Activated CD8-positive, alpha-beta memory T cell treated with anti-CD3 and anti-CD28 coated beads, Interleukin-2, amount 50 U/mL, for 48 hours (primary cell): ENCODE measurements around the gene FPGS.

Experiments used
- DNase-seq: peaks from one replicate; pipeline ENCODE4 v3.0.0-alpha.2; 2020

Gene FPGS

DNA sequence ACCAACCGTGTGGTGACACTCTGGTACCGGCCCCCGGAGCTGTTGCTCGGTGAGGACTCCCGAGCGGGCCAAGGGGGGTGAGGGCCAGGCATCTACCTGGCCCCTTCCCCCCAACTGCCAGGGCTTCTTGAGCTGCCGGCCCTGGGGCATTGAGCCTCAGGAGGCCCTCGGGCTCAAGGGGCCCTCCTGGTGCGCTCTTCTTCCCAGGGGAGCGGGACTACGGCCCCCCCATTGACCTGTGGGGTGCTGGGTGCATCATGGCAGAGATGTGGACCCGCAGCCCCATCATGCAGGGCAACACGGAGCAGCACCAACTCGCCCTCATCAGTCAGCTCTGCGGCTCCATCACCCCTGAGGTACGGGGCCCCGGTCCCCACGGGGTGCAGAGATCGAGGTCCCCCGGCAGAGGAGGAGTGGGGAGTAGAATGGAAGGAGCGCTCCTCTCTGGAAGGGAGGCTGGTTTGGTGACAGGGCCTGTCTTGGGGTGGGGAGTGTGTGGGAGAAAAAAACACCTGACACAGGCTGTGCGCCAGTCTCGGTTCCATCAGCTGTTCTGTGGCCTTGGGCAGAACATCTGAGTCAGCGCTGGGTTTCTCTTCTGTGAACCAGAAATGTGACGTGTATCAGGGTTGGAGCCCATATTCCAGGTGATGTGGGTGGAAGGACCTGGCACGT lies 14.2 kb upstream of the FPGS start:
- peak; percentile 82 for DNase-seq

DNA sequence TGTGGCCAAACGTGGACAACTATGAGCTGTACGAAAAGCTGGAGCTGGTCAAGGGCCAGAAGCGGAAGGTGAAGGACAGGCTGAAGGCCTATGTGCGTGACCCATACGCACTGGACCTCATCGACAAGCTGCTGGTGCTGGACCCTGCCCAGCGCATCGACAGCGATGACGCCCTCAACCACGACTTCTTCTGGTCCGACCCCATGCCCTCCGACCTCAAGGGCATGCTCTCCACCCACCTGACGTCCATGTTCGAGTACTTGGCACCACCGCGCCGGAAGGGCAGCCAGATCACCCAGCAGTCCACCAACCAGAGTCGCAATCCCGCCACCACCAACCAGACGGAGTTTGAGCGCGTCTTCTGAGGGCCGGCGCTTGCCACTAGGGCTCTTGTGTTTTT lies 13.5 kb upstream of the FPGS start:
- DNase-seq = no peak

DNA sequence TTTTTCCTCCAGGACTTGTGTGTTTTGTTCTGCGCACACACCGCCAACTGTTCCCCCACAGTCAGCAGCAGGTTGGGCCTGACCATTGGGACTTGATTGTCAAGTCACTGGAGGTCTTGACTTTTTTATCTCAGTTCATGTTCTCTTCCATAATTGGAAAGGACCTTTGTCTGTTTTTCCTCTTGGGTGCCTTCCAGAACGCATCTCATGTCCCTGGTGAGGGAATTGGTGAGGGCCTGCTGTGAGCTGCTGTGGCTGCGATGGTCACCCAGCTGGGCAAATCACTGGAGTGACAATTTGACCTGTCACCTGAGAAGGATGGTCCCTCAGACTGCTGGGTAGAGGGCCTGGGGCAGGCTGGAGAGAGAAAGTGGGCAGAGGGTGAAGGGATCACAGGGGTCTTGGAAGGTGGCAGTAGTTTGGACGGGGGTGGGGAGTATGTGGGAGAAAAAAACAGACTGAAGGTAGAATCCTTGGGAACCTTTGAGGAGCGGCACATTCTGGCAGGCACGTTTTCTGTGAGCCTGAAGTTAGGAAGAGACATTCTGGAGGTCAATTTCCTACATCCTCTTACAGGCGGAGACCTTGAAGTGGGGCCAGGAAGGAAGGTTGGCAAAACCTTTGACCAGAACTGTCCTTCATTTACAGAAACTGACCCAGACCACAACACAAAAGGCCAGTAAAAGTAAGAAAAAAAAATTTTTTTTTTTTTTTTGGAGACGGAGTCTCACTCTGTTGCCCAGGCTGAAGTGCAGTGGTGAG lies 12.4 kb upstream of the FPGS start:
- no peak for DNase-seq

DNA sequence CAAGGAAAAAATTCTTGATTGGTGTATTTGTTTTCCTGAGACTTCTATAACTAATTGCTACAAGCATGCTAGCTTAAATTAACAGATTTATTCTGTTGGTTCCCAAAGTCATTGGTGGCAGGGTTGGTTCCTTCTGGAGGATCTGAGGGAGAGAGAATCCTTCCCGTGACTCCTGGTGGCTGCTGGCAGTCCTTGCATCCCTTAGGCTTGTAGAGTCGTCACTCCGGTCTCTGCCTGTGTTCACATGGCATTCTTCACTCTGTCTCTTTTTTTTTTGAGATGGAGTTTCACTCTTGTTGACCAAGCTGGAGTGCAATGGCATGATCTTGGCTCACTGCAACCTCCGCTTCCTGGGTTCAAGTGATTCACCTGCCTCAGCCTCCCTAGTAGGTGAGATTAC lies 11.6 kb upstream of the FPGS start:
- DNase-seq = no peak

DNA sequence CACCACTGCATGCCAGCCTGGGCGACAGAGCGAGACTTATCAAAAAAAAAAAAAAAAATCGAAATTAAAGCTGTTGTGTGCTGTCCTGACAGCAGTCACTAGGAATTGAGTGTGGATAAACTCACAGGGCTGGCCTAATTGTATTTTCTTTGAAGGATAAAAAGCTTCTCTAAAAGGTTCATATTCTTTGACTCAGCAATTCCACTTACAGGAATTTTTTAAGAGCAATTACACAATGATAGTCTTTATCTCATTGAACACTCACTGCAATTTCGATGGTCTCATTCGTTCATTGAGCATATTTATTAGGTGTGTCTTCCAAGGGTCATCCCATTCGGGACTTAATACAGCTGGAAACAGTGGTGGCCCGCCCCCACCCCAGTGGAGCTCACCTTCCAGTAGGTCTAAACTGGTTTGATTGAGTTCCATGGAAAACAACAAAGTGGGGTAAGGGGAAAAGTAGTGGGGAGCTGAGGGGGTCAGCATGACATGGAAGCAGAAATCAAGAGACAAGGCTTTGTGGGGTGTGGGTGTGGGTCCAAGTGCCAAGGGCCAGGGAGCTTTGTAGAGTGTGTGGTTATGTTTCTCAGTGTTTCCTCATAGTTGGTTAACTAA lies 10.2 kb upstream of the FPGS start:
- no peak for DNase-seq

DNA sequence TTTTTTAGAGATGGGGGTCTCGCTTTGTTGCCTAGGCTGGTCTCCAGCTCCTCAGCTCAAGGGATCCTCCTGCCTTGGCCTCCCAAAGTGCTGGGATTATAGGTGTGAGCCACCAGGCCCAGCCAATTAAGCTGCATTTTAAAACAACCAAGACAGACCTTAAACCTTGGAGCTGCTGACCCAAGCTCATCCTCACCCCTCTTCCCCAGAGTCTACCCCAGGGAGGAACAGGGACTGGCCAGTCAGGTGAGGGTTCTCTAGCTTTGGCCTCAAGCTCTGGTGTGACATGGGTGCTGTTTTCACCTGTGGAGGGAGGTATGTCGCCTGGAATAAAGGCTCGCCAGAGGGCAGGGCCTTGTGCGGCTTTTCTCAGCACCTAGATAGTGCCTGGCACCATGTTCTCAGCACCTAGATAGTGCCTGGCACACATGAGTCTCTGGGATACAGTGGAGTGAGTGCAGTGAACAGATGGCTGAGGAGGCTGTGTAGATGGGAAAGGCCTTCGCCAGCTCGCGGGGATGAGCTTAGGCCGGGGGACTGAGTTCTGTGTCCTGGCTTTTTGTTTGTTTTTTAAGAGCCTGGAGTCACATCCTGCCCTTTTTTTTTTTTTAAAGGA lies 9.5 kb upstream of the FPGS start:
- no peak for DNase-seq

DNA sequence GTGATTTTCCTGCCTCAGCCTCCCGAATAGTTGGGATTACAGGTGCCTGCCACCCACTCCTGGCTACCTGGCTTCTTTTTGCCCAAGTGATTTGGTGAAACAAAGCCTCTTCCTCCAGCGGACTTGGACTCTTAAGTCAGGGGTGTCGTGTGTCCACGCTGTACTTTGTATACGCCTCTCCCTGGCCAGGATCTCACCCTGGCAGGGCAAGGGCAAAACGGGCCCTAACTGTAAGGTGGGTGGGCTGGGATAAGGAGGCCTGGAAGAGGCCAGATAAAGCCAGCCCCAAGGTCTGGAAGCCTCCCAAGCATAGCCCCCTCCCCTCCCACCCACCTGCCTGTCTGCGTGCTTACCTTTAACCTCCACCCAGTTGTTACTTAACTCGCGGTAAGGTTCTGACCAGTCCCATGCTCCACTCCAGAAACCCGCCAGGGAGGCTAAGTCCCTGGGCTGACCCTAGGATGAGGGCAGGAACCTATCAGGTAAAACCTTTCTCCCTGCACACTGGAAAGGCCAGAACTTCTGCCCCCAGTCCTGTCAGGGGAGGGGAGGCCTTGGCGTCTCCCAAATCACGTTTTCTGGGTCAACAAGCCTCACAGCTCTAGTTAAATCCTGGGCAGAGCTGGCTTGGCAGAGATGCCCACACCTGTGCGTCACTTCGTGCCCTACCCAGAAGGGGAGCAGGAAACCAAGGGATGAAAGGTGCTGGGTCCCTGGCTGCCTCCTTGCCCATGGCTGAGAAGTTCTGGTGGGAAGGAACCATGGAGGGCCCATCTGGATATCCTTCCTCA lies 8.5 kb upstream of the FPGS start:
- DNase-seq = no peak

DNA sequence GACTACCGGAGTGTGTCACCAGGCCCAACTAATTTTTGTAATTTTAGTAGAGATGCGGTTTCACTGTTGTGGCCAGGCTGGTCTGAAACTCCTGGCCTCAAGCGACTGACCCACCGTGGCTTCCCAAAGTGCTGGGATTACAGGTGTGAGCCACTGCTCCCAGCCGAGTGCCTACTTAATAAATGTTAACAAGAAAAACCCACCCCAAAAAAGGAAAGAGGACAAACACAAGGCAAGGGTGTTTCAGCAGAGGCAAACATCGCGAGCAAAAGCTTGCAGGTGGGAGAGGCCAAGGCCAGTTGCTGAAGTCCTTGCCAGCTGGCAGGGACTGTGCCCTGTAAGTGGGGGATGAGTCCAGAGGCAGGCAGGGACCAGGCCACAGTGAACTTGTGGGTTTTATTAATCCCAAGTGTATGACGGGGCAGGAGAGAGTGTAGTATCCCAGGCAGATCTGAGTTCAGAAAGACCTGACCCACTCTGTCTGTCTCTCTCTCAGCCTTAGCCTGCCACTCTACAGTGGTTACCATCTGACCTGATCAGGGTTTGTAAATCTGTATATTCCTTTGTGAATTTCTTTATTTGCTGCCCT lies 6.4 kb upstream of the FPGS start:
- DNase-seq = peak; percentile 60

DNA sequence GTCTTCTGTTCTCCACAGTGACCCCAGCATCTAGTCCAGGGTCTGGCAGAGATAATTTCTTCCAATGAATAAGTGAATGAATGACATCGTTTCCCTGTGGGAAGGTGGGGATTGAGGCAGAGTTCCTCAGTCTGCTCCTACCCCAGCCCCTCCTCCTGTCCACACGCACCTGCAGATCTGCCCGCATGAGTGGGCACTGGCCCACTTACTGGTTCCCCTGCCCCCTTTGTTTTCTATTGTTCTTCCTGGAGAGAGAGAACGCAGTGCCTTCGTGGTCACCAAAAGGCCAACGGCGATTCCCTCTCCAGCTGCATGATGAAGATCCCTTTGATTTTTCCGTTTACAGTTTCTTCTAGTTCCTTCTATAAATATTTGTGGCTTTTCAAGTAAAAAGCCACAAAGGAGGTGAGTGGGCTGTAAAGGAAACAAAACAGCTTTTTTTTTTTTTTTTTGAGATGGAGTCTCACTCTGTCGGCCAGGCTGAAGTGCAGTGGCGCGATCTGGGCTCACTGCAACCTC lies 5.8 kb upstream of the FPGS start:
- no peak for DNase-seq

DNA sequence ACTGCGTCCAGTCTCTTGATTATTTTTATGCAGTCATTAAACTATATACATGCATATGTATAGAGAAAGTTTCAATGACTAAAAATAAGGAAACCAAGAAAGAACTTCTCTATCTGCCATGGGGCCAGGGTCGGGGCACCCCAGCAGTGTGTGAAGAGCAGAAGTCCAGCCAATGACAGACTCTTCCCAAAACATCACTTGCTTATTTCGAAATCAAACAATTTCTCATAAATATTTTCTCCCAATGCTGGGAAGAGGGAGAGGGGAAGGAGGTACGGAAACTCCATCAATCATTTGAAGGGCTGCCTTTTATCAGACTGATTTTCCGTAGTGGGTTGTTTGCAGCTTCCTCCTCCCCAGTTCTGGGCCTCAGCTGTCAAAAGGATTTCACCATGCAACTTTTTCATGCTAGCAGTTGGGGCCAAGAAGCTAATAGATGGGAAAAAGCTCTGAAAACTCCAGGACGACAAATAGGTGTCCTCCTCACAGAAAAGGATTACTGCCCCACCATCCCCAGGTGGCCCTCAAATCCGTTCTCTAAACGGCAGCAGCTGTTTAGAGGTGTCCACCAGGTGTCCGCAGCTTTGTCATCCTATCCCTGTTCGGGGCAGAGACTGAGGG lies 617 bp upstream of the FPGS start:
- no peak for DNase-seq

DNA sequence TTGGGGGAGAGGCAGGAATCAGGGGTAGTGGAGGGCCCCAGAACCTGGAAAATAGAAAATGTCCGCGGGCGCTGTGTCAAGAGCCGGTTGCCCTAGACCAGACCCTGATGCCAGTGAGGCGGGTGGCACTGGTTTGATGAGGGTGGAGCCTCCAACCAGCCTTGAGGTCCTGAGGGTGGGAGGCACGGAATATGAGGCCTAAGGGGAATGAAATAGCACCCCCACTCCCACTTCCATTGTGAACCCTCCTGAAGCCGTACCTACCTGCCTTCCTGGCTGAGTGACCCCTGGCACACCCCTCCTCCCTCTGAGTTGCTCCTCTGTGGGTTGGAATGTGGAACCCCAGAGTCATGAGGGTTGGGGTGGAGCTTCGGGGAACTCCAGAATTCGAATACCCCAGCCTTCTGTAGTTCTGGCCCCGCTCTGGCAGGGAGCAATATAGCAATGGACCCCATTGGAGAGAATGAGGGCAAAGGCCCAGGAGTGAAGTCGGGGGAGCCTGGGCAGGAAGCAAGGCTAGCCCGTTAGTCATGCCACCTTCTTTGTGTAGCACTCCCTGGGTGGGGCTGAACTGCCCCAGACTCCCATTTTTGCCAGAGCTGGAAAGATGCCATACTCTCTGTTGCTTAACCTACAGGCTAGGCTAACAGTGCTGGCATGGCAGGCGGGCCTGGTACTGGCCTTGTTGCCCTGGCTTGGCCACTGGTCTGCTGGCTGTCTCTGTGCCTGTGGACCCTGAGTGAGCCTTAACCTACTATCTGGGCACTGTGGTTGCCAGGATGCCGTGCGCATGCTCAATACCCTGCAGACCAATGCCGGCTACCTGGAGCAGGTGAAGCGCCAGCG lies 1.0 kb downstream of the FPGS start:
- no peak for DNase-seq

DNA sequence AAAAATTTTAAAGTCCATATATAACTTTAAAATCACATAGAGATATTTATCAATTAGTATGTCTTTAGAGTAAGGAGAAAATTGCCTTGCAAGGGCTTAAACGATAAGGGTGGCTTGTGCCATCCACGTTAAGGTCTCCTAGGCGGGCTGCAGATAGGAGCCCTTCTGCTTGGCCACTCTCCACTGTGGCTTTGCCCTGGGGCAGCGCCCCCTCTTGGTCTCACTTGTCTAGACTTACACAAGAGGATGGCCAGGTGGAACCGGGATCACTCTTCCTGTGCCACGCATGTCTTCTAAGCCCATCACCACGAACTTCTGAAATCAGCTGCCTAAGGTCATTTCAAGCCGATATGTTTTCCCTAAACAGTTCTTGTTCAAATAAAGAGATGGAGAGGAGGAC lies 2.9 kb downstream of the FPGS start:
- DNase-seq = peak; percentile 73

DNA sequence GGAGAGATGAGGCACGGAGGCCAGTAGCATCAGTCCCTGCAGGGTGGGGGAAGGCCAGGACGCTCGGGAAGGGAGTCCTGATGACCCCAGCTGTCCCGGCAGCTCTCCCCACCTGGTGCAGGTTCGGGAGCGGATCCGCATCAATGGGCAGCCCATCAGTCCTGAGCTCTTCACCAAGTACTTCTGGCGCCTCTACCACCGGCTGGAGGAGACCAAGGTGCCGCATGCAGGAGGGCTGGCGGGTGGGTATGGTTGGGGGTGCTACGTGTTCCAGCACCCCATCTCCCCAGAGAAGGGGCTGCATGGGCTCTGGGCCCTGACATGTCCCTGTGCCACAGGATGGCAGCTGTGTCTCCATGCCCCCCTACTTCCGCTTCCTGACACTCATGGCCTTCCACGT lies 4.2 kb downstream of the FPGS start:
- DNase-seq = no peak

DNA sequence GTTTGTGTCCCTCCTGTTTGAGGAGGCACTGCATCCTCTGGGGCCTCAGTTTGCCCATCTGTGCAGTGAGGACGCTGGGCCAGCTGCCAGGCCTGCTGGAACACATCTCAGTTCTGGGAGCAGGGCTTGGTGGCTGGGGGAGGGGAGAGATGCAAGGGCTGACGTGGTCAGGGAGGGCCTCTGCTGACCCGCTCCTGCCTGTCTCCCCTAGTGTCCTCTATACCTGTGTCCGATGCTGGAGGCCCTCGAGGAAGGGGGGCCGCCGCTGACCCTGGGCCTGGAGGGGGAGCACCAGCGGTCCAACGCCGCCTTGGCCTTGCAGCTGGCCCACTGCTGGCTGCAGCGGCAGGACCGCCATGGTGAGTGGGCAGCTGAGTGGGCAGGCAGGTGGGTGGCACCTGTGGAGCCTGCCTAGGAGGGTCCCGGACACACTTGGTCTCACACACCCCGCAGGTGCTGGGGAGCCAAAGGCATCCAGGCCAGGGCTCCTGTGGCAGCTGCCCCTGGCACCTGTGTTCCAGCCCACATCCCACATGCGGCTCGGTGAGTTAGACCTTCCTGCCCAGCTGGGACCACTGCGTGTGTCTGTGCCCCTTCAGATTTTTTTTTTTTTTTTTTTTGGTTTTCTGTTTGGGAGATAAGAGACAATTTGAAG lies 5.8 kb downstream of the FPGS start:
- no peak for DNase-seq

DNA sequence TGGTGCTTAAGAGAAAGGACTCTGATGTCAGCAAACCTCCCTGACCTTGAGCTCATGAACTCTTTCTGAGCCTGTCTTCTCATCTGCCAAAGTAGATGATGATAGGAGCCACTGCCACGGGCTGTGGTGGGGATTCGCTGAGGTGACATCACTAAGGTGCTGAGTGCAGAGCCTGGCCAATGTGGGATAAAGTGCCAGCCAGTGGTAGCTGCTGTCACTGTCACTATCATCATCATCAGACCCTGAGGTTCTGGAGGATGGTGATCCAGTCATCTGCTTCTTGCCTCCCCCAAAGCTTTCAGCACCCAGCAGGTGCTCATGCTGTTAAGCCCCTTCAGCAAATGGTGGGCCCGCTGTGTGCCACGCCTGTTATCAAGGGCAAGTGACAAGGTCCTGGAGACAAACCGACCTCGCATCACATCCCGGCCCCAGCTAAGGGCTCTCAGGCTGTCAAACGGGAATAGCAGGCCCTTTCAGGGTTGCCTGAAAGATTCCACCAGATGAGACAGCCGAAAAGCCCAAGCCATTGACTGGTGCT lies 6.4 kb downstream of the FPGS start:
- no peak for DNase-seq

DNA sequence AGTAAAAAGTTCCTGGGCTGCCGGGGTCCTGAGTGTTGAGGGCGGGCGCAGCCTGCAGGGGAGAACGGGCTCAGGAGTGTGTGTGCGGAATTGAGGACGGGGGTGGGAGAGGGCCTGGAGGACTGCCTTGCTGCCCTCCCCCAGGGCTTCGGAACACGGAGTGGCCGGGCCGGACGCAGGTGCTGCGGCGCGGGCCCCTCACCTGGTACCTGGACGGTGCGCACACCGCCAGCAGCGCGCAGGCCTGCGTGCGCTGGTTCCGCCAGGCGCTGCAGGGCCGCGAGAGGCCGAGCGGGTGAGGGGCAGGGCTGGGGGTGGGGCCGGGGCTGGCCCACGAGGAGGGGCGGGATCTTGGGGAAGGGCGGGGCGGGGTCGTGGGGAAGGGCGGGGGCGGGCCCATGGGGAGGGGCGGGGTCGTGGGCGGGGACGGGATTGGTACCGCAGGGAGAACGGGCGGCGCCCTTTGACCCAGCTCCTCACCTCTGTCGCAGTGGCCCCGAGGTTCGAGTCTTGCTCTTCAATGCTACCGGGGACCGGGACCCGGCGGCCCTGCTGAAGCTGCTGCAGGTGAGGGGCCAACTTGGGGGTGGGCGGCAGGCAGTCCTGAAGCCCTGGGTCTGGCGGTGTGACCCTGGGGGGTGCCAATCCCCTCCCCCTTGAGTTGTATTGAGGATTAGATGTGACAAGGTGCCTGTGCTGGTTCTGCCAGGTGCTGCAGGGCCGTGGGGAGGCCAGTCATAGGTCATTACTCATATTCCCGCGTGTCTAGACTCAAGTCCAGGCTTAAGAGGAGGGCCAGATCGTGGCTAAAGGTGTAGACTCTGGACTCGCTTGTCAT lies 7.1 kb downstream of the FPGS start:
- no peak for DNase-seq

DNA sequence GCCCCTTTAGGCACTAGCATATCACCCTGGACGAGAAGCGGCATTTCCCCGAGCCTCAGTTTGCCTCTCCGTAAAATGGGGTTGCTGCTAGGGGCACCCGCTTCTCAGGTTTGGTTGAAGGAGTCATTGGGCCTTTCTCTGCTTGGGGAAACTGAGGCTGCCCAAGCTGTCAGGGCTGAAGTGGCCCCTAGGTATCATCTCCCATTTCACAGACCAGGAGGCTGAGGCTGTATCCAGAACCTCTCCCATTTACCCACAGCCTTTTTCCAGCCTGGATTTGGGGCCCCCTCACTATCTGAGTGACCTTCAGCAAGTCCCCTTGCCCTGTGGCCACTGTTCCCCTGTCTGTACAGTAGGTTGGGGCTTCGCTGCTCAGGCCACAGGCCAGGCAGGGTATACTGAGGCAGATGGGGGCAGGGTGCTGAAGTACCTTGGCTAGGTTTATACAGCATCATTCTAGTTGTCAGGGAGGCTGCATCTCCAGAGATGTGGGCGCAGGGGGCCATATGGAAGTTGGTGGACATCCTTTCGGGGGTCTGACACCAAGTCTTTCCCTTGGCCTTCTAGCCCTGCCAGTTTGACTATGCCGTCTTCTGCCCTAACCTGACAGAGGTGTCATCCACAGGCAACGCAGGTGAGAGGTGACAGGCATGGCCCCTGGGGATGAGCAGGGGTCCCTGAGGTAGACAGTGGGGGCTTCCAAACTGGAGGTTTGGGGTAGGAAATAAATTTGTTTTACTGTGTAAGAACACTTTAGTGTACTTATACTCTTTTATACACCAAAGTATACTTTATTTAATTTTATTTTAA lies 7.9 kb downstream of the FPGS start:
- no peak for DNase-seq

DNA sequence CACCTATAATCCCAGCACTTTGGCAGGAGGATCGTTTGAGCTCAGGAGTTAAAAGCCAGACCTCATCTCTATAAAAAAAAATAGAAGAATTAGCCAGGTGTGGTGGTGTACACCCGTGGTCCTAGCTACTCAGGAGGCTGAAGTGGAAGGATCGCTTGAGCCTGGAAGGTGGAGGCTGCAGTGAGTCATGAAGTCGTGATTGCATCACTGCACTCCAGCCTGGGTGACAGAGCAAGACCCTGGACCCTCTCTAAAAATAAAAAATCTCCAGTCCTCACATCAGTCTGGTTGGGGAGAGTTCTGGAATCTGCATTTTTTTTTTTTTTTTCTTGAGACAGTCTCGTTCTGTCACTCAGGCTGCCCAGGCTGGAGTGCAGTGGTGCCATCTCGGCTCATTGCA lies 9.3 kb downstream of the FPGS start:
- DNase-seq = no peak
